SK-N-MC (cell line): ENCODE data around the gene HIVEP2.

Experiments used
- DNase-seq: peaks from one replicate; pipeline ENCODE4 v3.0.0-alpha.2; 2011; ENCODE audit warnings: low read depth, low spot score
- H3K27ac ChIP-seq: fragments of 200-600 bp; sonication (generic); 2 replicates; pipeline ENCODE4 v1.5.1; 2016; ENCODE audit warnings: mixed run types
- H3K36me3 ChIP-seq: fragments of 200-600 bp; sonication (generic); 2 replicates; pipeline ENCODE4 v1.6.1; 2017; ENCODE audit warnings: antibody characterized with exemption, low read length, mixed read lengths; ENCODE audit not compliant: insufficient read depth
- H3K4me3 ChIP-seq: fragments of 200-600 bp; sonication (generic); 2 replicates; pipeline ENCODE4 v1.5.1; 2016
- H3K9ac ChIP-seq: fragments of 200-600 bp; sonication (generic); 2 replicates; pipeline ENCODE4 v1.8.0; 2017; ENCODE audit warnings: mixed run types, mixed read lengths; ENCODE audit not compliant: insufficient read length
- H3K9me3 ChIP-seq: fragments of 200-600 bp; sonication (generic); 2 replicates; pipeline ENCODE4 v1.6.1; 2017; ENCODE audit warnings: low read depth, mild to moderate bottlenecking, antibody characterized with exemption, low read length, moderate library complexity, mixed read lengths
- EZH2 ChIP-seq: fragments of 200-600 bp; sonication (generic); IDR thresholded peaks from one replicate; pipeline ENCODE4 v1.6.1; 2017; ENCODE audit warnings: antibody characterized with exemption
- FOXP2 ChIP-seq: optimal IDR thresholded peaks from 2 replicates; pipeline ENCODE3; 2011; ENCODE audit warnings: mild to moderate bottlenecking, moderate library complexity; ENCODE audit not compliant: insufficient read depth; ENCODE audit errors: extremely low read length, control extremely low read depth
- POLR2AphosphoS5 ChIP-seq: IDR thresholded peaks from 2 replicates; pipeline ENCODE4 v1.6.1; 2012; ENCODE audit warnings: mild to moderate bottlenecking, low read depth, low read length, borderline replicate concordance

Gene HIVEP2

DNA sequence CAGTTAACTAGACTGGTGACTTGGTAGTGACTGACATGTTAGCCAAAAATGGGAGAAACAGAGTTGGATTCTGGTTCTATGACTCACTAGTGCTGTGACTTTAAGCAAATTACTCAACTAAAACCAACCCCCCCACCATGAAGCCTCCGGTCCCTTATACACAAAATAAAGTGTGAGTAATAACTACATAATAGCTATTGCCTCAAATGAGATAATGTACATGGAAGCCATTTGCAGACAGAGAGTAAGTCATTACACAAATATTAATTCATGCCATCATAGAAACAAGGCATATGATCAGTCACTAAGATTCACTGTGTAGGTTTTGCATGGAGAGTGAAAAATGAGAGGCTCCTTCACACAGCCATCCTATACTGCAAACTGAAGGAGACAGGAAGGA lies 111.9 kb downstream of the HIVEP2 start:
- H3K4me3 ChIP-seq = no peak overlapping the region
- no peaks in the 10 kb centered on the region for H3K9me3 ChIP-seq
- no peak for DNase-seq
- TF ChIP-seq FOXP2 = no peak
- no peak for TF ChIP-seq EZH2
- TF ChIP-seq POLR2AphosphoS5 = no peak
- no peak overlapping the region for H3K27ac ChIP-seq
- H3K9ac ChIP-seq = no peak overlapping the region
- no peaks in the 10 kb centered on the region for H3K36me3 ChIP-seq

DNA sequence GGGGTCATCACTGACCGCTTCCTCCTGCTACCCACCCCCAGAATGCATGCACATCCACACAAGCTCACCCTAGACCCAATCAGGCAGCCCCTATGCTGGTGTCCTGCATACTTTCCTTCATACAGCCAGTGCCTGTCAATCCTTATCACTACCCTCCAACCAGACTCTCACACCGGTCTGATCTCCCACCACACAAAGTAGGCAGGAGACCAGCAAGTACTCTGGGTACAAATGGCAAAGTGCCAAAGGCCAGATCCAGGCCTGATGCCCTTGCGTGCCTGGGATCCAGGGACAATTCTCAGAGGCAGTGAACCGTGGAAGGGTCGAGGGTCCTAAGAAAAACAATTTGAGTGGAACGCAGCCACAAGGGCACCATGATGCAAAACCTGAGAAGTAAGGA lies 114.2 kb downstream of the HIVEP2 start:
- H3K4me3 ChIP-seq = no peak overlapping the region
- H3K9ac ChIP-seq = no peak overlapping the region
- no peak for DNase-seq
- no peak overlapping the region for H3K27ac ChIP-seq
- no peaks in the 10 kb centered on the region for H3K36me3 ChIP-seq
- TF ChIP-seq FOXP2 = no peak
- TF ChIP-seq EZH2 = no peak
- no peak for TF ChIP-seq POLR2AphosphoS5
- no peaks in the 10 kb centered on the region for H3K9me3 ChIP-seq

- no peak overlapping the region for H3K27ac ChIP-seq
- no peak overlapping the region for H3K9ac ChIP-seq
- DNase-seq = no peak
- H3K9me3 ChIP-seq = no peaks in the 10 kb centered on the region
- no peaks in the 10 kb centered on the region for H3K36me3 ChIP-seq
- TF ChIP-seq POLR2AphosphoS5 (no peak), EZH2 (no peak), FOXP2 (no peak)
- H3K4me3 ChIP-seq = no peak overlapping the region
Observed at GRCh38 chr6:142830116-142830710, 114.8 kb downstream of the HIVEP2 start.

- no peak overlapping the region for H3K4me3 ChIP-seq
- no peak overlapping the region for H3K27ac ChIP-seq
- H3K9me3 ChIP-seq = no peaks in the 10 kb centered on the region
- TF ChIP-seq EZH2 (no peak), FOXP2 (no peak), POLR2AphosphoS5 (no peak)
- DNase-seq = no peak
- no peak overlapping the region for H3K9ac ChIP-seq
- no peaks in the 10 kb centered on the region for H3K36me3 ChIP-seq
Observed at GRCh38 chr6:142829556-142829955, 115.4 kb downstream of the HIVEP2 start.

GRCh38 chr6:142827991-142828390 lies 117.0 kb downstream of the HIVEP2 start:
- Histone ChIP-seq H3K9me3 (no peaks in the 10 kb centered on the region), H3K4me3 (no peak overlapping the region), H3K36me3 (no peaks in the 10 kb centered on the region), H3K9ac (no peak overlapping the region), H3K27ac (no peak overlapping the region)
- no peak for DNase-seq
- TF ChIP-seq POLR2AphosphoS5 (no peak), FOXP2 (no peak), EZH2 (no peak)

DNA sequence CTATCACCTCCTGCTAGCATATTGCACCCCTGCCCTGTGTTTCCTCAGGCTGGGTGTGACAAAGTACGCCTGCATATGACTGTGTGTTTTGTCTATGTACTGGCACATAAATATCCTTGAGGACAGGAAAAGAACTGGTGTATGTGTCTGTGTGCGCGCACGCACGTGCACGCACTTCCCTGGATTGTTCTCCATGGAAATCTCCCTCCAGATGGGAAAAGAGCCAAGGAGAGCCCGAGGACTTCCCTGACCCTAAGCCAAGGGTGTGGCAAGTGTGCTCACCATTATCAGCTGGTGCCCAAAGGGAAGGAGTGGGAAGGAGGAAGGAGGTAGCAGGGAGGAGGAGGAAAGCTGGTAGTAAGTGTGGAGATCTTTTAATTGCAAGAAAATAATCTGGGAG lies 117.6 kb downstream of the HIVEP2 start:
- no peak overlapping the region for H3K4me3 ChIP-seq
- H3K9ac ChIP-seq = no peak overlapping the region
- no peaks in the 10 kb centered on the region for H3K36me3 ChIP-seq
- no peaks in the 10 kb centered on the region for H3K9me3 ChIP-seq
- DNase-seq = no peak
- no peak overlapping the region for H3K27ac ChIP-seq
- TF ChIP-seq EZH2 = no peak
- no peak for TF ChIP-seq POLR2AphosphoS5
- no peak for TF ChIP-seq FOXP2

- TF ChIP-seq FOXP2 = no peak
- TF ChIP-seq EZH2 = no peak
- no peak for TF ChIP-seq POLR2AphosphoS5
- Histone ChIP-seq H3K9me3 (no peaks in the 10 kb centered on the region), H3K36me3 (no peaks in the 10 kb centered on the region), H3K9ac (no peak overlapping the region), H3K4me3 (no peak overlapping the region), H3K27ac (no peak overlapping the region)
- DNase-seq = no peak
Observed at GRCh38 chr6:142825760-142826159, 119.2 kb downstream of the HIVEP2 start.

DNA sequence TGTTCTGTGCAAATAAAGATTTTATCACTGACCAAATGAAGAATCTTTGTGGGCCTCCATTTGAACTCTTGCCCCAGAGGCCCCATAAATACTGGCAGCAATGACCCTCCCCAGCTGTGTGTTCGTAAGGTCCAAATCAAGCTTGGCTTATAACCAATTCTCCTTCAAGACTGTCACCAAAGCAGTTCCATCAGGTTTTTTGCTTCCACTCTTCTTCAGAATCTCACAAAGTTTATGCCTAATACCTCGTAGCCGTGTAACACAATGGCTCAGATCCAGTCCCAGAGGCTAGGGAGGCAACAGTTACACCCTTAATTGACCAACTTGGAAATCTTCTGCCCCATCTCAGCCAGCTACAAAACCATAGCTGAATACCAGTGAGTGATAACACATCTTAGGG lies 120.5 kb downstream of the HIVEP2 start:
- TF ChIP-seq POLR2AphosphoS5 (no peak), FOXP2 (no peak)
- no peaks in the 10 kb centered on the region for H3K36me3 ChIP-seq
- no peaks in the 10 kb centered on the region for H3K9me3 ChIP-seq
- H3K4me3 ChIP-seq = no peak overlapping the region
- H3K27ac ChIP-seq = no peak overlapping the region
- H3K9ac ChIP-seq = no peak overlapping the region
- DNase-seq = no peak
